ENCODE measurements around the gene FAHD1.

FAHD1 gene

GRCh38 chr16:1822801-1823200, 4.2 kb upstream of the FAHD1 start:
- CTCF ChIA-PET: no interaction called here
- Histone ChIP-seq H3K36me3 (ENCODE audit: control insufficient read depth in 2 of 2, insufficient read depth in 1 of 2, low read length in 2 of 2) (peaks cover 0 to 43% of the 10 kb centered on the region in 2 experiments; a peak in 2 of 3 replicates), H3K4me3 (ENCODE audit: low read depth, low read length) (no peak overlapping the region), H3K9me3 (ENCODE audit: control insufficient read depth, insufficient read depth, low read depth, low read length) (no peaks in the 10 kb centered on the region), H3K27ac (ENCODE audit: extremely low read depth, low read depth, low read length) (no peak overlapping the region), H3K4me1 (ENCODE audit: control insufficient read depth, insufficient read depth, low read length) (no peaks in the 10 kb centered on the region)
- TF ChIP-seq ZNF391 (tag by site-specific recombination; IDR thresholded peaks at IDR 0.05; ENCODE audit: borderline replicate concordance, low read depth) (no peak), ZNF311 (tag by site-specific recombination; IDR thresholded peaks at IDR 0.05; ENCODE audit: borderline replicate concordance) (no peak), ZNF621 (tag by site-specific recombination; IDR thresholded peaks at IDR 0.05) (no peak)
- POLR2A ChIA-PET: no interaction called here

DNA sequence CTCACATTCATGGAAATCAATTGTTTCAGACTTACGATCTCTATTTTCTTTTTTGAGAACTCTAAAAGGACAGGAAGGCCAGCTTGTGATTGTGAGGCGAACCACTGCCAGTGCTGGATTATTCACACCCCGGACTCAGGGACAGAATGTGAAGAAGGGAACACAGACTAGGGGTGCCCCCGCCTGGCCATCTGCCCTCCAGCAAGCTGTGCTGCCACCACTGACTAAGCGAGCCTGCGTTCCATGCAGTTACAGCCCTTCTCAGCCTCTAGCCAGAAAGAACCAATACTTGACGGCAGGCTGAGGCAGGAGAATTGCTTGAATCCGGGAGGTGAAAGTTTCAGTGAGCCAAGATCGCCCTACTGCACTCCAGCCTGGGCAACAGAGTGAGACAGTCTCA, 3.2 kb upstream of the FAHD1 start:
- Histone ChIP-seq H3K9me3 (ENCODE audit: control insufficient read depth, insufficient read depth, low read depth, low read length) (no peaks in the 10 kb centered on the region), H3K36me3 (ENCODE audit: control insufficient read depth in 2 of 2, insufficient read depth in 1 of 2, low read length in 2 of 2) (peaks cover 0 to 35% of the 10 kb centered on the region in 2 experiments; a peak in 2 of 3 replicates), H3K4me1 (ENCODE audit: control insufficient read depth, insufficient read depth, low read length) (no peaks in the 10 kb centered on the region), H3K27ac (ENCODE audit: extremely low read depth, low read depth, low read length) (no peak overlapping the region), H3K4me3 (ENCODE audit: low read depth, low read length) (no peak overlapping the region)
- TF ChIP-seq ZNF777 (tag by site-specific recombination; IDR thresholded peaks at IDR 0.05; ENCODE audit: borderline replicate concordance) (no peak), ZNF585B (tag by site-specific recombination; IDR thresholded peaks at IDR 0.05) (peak; percentile 54), CTCF (tag by site-specific recombination; IDR thresholded peaks at IDR 0.05) (peak; percentile 38)
- ChIA-PET CTCF (interaction anchor here (0.6 kb wide), 1 partner anchor 11 kb away, joined by 3 read pairs; no protein-coding TSS in a partner anchor), POLR2A (interaction anchor here (0.6 kb wide), 1 partner anchor 134 kb away, joined by 3 read pairs; no protein-coding TSS in a partner anchor)

- CTCF ChIA-PET: interaction anchor here (1.1 kb wide), 1 partner anchor 130 kb away, joined by 4 read pairs; no protein-coding TSS in a partner anchor
- POLR2A ChIA-PET: no interaction called here
- no peaks in the 10 kb centered on the region for H3K9me3 ChIP-seq (ENCODE audit: control insufficient read depth, insufficient read depth, low read depth, low read length)
- H3K4me1 ChIP-seq (ENCODE audit: control insufficient read depth, insufficient read depth, low read length): no peaks in the 10 kb centered on the region
- TF ChIP-seq SCRT1 (tag by site-specific recombination; IDR thresholded peaks at IDR 0.05; ENCODE audit: borderline replicate concordance) (peak; percentile 29; the same call in 1 of the 2 replicates), ZNF596 (tag by site-specific recombination; IDR thresholded peaks at IDR 0.05) (no peak)
- 0 out of 2 replicates have a peak overlapping the region, but pooled peaks have one; percentile 78 for H3K27ac ChIP-seq (ENCODE audit: extremely low read depth, low read depth, low read length)
- H3K36me3 ChIP-seq (ENCODE audit: control insufficient read depth in 2 of 2, insufficient read depth in 1 of 2, low read length in 2 of 2): peaks cover 0 to 29% of the 10 kb centered on the region in 2 experiments; a peak in 2 of 3 replicates
- H3K4me3 ChIP-seq (ENCODE audit: low read depth, low read length): peak overlapping the region; percentile 97
Measured at GRCh38 chr16:1825381-1825863, 1.6 kb upstream of the FAHD1 start.

GRCh38 chr16:1825864-1826690, 929 bp upstream of the FAHD1 start:
- peak overlapping the region; percentile 78; the same call in 1 of the 2 replicates for H3K27ac ChIP-seq (ENCODE audit: extremely low read depth, low read depth, low read length)
- CTCF ChIA-PET: interaction anchor here (1.1 kb wide), 1 partner anchor 129 kb away, joined by 4 read pairs; no protein-coding TSS in a partner anchor
- no peaks in the 10 kb centered on the region for H3K9me3 ChIP-seq (ENCODE audit: control insufficient read depth, insufficient read depth, low read depth, low read length)
- peak overlapping the region; percentile 97 for H3K4me3 ChIP-seq (ENCODE audit: low read depth, low read length)
- H3K4me1 ChIP-seq (ENCODE audit: control insufficient read depth, insufficient read depth, low read length): no peaks in the 10 kb centered on the region
- POLR2A ChIA-PET: interaction anchor here (1.0 to 1.9 kb wide), 4 partner anchors 14 to 139 kb away, joined by 3 to 12 read pairs (median 7); partner anchors contain the start of genes NUBP2, RPS2 and SPSB3
- H3K36me3 ChIP-seq (ENCODE audit: control insufficient read depth in 2 of 2, insufficient read depth in 1 of 2, low read length in 2 of 2): peaks cover 0 to 28% of the 10 kb centered on the region in 2 experiments; a peak in 2 of 3 replicates
- TF ChIP-seq KLF1 (tag by site-specific recombination; IDR thresholded peaks at IDR 0.05): 0 out of 2 replicates have a peak, but pooled peaks have one; percentile 24
- TF ChIP-seq GLIS1 (tag by site-specific recombination; IDR thresholded peaks at IDR 0.05): peak; percentile 52; the same call in 1 of the 2 replicates
- TF ChIP-seq, protein P1, sequence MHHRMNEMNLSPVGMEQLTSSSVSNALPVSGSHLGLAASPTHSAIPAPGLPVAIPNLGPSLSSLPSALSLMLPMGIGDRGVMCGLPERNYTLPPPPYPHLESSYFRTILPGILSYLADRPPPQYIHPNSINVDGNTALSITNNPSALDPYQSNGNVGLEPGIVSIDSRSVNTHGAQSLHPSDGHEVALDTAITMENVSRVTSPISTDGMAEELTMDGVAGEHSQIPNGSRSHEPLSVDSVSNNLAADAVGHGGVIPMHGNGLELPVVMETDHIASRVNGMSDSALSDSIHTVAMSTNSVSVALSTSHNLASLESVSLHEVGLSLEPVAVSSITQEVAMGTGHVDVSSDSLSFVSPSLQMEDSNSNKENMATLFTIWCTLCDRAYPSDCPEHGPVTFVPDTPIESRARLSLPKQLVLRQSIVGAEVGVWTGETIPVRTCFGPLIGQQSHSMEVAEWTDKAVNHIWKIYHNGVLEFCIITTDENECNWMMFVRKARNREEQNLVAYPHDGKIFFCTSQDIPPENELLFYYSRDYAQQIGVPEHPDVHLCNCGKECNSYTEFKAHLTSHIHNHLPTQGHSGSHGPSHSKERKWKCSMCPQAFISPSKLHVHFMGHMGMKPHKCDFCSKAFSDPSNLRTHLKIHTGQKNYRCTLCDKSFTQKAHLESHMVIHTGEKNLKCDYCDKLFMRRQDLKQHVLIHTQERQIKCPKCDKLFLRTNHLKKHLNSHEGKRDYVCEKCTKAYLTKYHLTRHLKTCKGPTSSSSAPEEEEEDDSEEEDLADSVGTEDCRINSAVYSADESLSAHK (tag by site-specific recombination; IDR thresholded peaks at IDR 0.05): peak; percentile 36; the same call in 1 of the 2 replicates
- 0 out of 2 replicates have a peak, but pooled peaks have one; percentile 35 for TF ChIP-seq YY2 (tag by site-specific recombination; IDR thresholded peaks at IDR 0.05)
- TF ChIP-seq ZBTB26 (tag by site-specific recombination; optimal IDR thresholded peaks at IDR 0.05): peak; percentile 21
- no peak for TF ChIP-seq RBAK (tag by site-specific recombination; IDR thresholded peaks at IDR 0.05)
- peak; percentile 57 for TF ChIP-seq ZBTB8A (tag by site-specific recombination; IDR thresholded peaks at IDR 0.05)
- no peak for TF ChIP-seq ZNF394 (tag by site-specific recombination; IDR thresholded peaks at IDR 0.05; ENCODE audit: borderline replicate concordance)
- peak; percentile 50; the same call in 1 of the 2 replicates for TF ChIP-seq ZIC2 (tag by site-specific recombination; IDR thresholded peaks at IDR 0.05)
- peak; percentile 67; the same call in 1 of the 2 replicates for TF ChIP-seq ZBTB20 (tag by site-specific recombination; IDR thresholded peaks at IDR 0.05)
- TF ChIP-seq ZNF335 (tag by site-specific recombination; conservative IDR thresholded peaks at IDR 0.05): peak; percentile 82
- 0 out of 2 replicates have a peak, but pooled peaks have one; percentile 22 for TF ChIP-seq YY1 (tag by site-specific recombination; IDR thresholded peaks at IDR 0.05)
